Tibial artery (tissue), 4 donors: ENCODE data around the gene CDH5.

Experiments
- DNase-seq, 2 donors: peaks; one replicate each; pipeline ENCODE4 v3.0.0-alpha.2; 2019
- H3K27ac ChIP-seq, 2 donors: fragments of 200-600 bp; sonication (generic) in 1 of 2; 1 replicate in 1 of 2; 2 replicates in 1 of 2; pipeline ENCODE4 v1.5.1; 2018 to 2019; ENCODE audit warnings: mild to moderate bottlenecking in 1 of 2
- H3K27me3 ChIP-seq, 2 donors: fragments of 200-600 bp; sonication (generic) in 1 of 2; one replicate each; pipeline versions ENCODE4 v1.5.1 to v1.6.0; 2016 to 2019
- H3K36me3 ChIP-seq, 3 donors: fragments of 200-600 bp; sonication (generic) in 2 of 3; one replicate each; pipeline ENCODE4 v1.5.1; 2016 to 2019; ENCODE audit warnings: mild to moderate bottlenecking in 2 of 3
- H3K4me1 ChIP-seq, 4 donors: fragments of 200-600 bp; sonication (generic) in 2 of 4; 1 replicate in 3 of 4; 2 replicates in 1 of 4; pipeline ENCODE4 v1.5.1; 2016 to 2019
- H3K4me3 ChIP-seq, 2 donors: fragments of 200-600 bp; sonication (generic) in 1 of 2; 1 replicate in 1 of 2; 2 replicates in 1 of 2; pipeline ENCODE4 v1.5.1; 2018 to 2019; ENCODE audit warnings: mild to moderate bottlenecking in 2 of 2
- H3K9me3 ChIP-seq, 3 donors: fragments of 200-600 bp; sonication (generic) in 1 of 3; one replicate each; pipeline ENCODE4 v1.5.1; 2016 to 2019
- intact Hi-C: fragments of 100-400 bp; cut with DNase I; formaldehyde crosslinking; loops from one replicate; pipeline ENCODE4 v1.15.0; 2023; ENCODE audit warnings: low total_unique reads
- TF ChIP-seq, protein P1 (sequence below), 2 experiments: fragments of 200-600 bp in 1 of 2; fragments of 450-650 bp in 1 of 2; IDR thresholded peaks; one replicate each; pipeline ENCODE4 v1.5.1; 2017 to 2019; ENCODE audit warnings: antibody characterized with exemption in 2 of 2, mild to moderate bottlenecking in 1 of 2, moderate library complexity in 1 of 2

CDH5 gene

GRCh38 chr16:66377324-66377723, 10.8 kb downstream of the CDH5 start:
- intact Hi-C loops: no loop called here
- H3K4me1 ChIP-seq: no peaks in the 10 kb centered on the region
- peaks cover 0 to 3% of the 10 kb centered on the region in 2 donors for H3K27me3 ChIP-seq
- H3K36me3 ChIP-seq: peaks cover 0 to 7% (median 0%) of the 10 kb centered on the region in 3 donors
- no peaks in the 10 kb centered on the region for H3K9me3 ChIP-seq
- peak in 1 of 2 donors; percentile 29 for DNase-seq
- TF ChIP-seq, protein P1, sequence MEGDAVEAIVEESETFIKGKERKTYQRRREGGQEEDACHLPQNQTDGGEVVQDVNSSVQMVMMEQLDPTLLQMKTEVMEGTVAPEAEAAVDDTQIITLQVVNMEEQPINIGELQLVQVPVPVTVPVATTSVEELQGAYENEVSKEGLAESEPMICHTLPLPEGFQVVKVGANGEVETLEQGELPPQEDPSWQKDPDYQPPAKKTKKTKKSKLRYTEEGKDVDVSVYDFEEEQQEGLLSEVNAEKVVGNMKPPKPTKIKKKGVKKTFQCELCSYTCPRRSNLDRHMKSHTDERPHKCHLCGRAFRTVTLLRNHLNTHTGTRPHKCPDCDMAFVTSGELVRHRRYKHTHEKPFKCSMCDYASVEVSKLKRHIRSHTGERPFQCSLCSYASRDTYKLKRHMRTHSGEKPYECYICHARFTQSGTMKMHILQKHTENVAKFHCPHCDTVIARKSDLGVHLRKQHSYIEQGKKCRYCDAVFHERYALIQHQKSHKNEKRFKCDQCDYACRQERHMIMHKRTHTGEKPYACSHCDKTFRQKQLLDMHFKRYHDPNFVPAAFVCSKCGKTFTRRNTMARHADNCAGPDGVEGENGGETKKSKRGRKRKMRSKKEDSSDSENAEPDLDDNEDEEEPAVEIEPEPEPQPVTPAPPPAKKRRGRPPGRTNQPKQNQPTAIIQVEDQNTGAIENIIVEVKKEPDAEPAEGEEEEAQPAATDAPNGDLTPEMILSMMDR (IDR thresholded peaks at IDR 0.05): no peak
- H3K4me3 ChIP-seq: no peak overlapping the region
- H3K27ac ChIP-seq: no peak overlapping the region

GRCh38 chr16:66378741-66379570, 12.5 kb downstream of the CDH5 start:
- peaks cover 0 to 3% of the 10 kb centered on the region in 2 donors for H3K27me3 ChIP-seq
- DNase-seq: no peak
- H3K4me3 ChIP-seq: no peak overlapping the region
- TF ChIP-seq, protein P1 (IDR thresholded peaks at IDR 0.05): no peak
- H3K4me1 ChIP-seq: no peaks in the 10 kb centered on the region
- no peaks in the 10 kb centered on the region for H3K9me3 ChIP-seq
- intact Hi-C loops: no loop called here
- H3K27ac ChIP-seq: no peak overlapping the region
- H3K36me3 ChIP-seq: peaks cover 0 to 7% (median 0%) of the 10 kb centered on the region in 3 donors

DNA sequence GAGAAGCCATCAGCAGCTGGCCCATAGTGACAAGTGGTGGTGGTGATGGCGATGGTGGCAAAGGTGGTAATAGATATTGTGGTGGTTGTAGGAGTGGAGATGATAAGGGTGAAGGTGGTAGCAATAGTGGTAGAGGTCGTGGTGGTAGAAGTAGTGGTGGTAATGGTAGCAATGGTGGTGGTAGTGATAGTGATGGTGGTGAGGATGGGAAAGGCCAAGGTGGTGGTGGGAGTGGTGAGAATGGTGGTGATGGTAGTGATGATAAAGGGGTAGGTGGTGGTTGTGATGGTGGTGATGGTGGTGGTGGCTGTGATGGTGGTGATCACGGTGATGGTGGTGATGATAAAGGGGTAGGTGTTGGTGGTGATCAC, 13.1 kb downstream of the CDH5 start:
- Histone ChIP-seq H3K27me3 (peaks cover 0 to 3% of the 10 kb centered on the region in 2 donors), H3K4me1 (no peaks in the 10 kb centered on the region), H3K27ac (no peak overlapping the region), H3K9me3 (no peaks in the 10 kb centered on the region), H3K4me3 (no peak overlapping the region), H3K36me3 (peaks cover 0 to 7% (median 0%) of the 10 kb centered on the region in 3 donors)
- DNase-seq: peak in 1 of 2 donors; percentile 5
- intact Hi-C loops: no loop called here
- TF ChIP-seq, protein P1 (IDR thresholded peaks at IDR 0.05): no peak

DNA sequence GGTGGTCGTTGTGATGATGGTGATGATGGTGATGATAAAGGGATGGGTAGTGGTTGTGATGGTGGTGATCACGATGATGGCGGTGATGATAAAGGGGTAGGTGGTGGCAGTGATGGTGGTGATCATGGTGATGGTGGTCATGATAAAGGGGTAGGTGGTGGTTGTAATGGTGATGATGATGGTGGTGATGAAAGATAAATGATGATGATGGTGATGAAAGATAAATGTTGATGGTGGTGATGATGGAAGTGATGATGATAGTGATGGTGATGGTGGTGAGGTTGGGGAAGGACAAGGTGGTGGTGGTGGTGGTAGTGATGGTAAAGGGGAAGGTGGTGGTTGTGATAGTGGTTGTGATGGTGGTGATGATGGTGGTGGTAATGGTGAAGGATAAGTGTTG, 13.9 kb downstream of the CDH5 start:
- Histone ChIP-seq H3K27ac (no peak overlapping the region), H3K4me3 (no peak overlapping the region), H3K9me3 (no peaks in the 10 kb centered on the region), H3K4me1 (no peaks in the 10 kb centered on the region), H3K27me3 (peaks cover 0 to 3% of the 10 kb centered on the region in 2 donors), H3K36me3 (peaks cover 0 to 7% (median 0%) of the 10 kb centered on the region in 3 donors)
- DNase-seq: peak in 1 of 2 donors; percentile 0
- intact Hi-C loops: no loop called here
- TF ChIP-seq, protein P1 (IDR thresholded peaks at IDR 0.05): no peak

DNA sequence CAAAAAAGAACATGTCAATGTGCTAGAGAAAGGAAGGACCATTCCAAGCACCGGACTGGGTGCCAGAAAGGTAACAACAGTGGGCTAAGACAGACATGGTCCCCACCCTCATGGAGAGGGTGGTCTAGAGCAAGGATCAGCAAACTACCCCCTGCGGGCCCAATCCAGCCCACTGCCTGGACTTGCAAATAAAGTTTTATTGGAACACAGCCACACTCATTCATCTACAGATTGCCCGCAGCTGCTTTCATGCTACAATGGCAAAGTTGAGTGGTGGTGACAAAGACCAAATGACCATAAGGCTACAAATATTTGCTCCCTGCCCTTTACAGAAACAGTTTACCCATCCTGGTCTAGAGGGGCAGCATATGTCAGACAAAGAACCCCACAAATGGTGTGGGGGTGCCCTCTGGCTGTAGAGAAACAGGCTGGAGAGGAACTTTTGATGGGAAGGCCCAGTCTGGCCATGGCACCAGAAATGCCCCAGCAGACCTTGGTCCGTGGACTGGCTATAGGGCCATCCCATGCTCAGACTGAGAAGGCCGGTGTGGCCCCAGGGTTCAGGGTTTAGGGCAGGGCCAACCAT, 15.2 kb downstream of the CDH5 start:
- intact Hi-C loops: no loop called here
- Histone ChIP-seq H3K27ac (no peak overlapping the region), H3K27me3 (peaks cover 0 to 3% of the 10 kb centered on the region in 2 donors), H3K36me3 (peaks cover 0 to 7% (median 0%) of the 10 kb centered on the region in 3 donors), H3K4me3 (no peak overlapping the region), H3K4me1 (no peaks in the 10 kb centered on the region), H3K9me3 (no peaks in the 10 kb centered on the region)
- TF ChIP-seq, protein P1 (IDR thresholded peaks at IDR 0.05): no peak
- DNase-seq: peak in 1 of 2 donors; percentile 13
